K562 (cell line): Measurements from ENCODE around the gene B3GAT1. TPM values are rescaled to one million over a fixed set of nuclear protein-coding genes. Genes with fewer than 3 reads are reported as not detected.

ENCODE experiments used
- ATAC-seq: fragments of 200-7000 bp; cut with Tn5 transposase; 3 replicates; pipeline ENCODE4 v1.9.1; 2020; ENCODE audit warnings: moderate library complexity
- BruUV-seq: library from RNA; stranded (reverse); fragments of 400-500 nt; replicated peaks from 2 replicates; lab custom pipeline; 2021; lab: Mats Ljungman, UMichigan
- CTCF ChIA-PET: fragments of 300-600 bp; formaldehyde crosslinking; extraction: SDS; loops from one replicate; lab custom pipeline; 2021; ENCODE audit warnings: low intra/inter-chr PET ratio; lab: Yijun Ruan, JAX
- POLR2A ChIA-PET: fragments of 300-600, 350-650 bp; sonication (Branson Sonifier 250); formaldehyde crosslinking; extraction: SDS; loops from one replicate; lab custom pipeline; 2021; ENCODE audit warnings: antibody characterized with exemption, inconsistent platforms; lab: Yijun Ruan, JAX
- DNase-seq, 4 experiments: peaks; one replicate each; pipeline versions ENCODE4 v3.0.0 to v3.0.0-alpha.2; 2011 to 2018; ENCODE audit warnings: low spot score in 3 of 4, mixed read lengths in 3 of 4; ENCODE audit errors: extremely low read depth in 1 of 4
- FAIRE-seq: peaks from 2 replicates; lab custom pipeline; 2011; peaks lifted over from hg19 to GRCh38; lab: Jason Lieb, UNC
- H2AFZ ChIP-seq: 2 replicates; pipeline ENCODE4 v1.6.0; 2011; ENCODE audit warnings: low read depth, low read length, control low read depth, inconsistent platforms
- H3K27ac ChIP-seq: fragments of 200-600 bp; 3 replicates; pipeline ENCODE4 v1.8.0; 2011; ENCODE audit warnings: low read depth, mild to moderate bottlenecking, control low read depth, inconsistent platforms, low read length, moderate library complexity, mixed read lengths; ENCODE audit errors: extremely low read depth
- H3K27me3 ChIP-seq, 2 experiments: fragments of 300-600 bp in 1 of 2; 2 replicates in 1 of 2; 3 replicates in 1 of 2; pipeline versions ENCODE4 v1.6.0 to v1.8.0; 2011; ENCODE audit warnings: inconsistent platforms in 2 of 2, low read length in 2 of 2, mild to moderate bottlenecking in 1 of 2, mixed read lengths in 1 of 2, moderate library complexity in 1 of 2; ENCODE audit not compliant: control insufficient read depth in 2 of 2, insufficient read depth in 2 of 2
- H3K36me3 ChIP-seq: fragments of 300-600 bp; 3 replicates; pipeline ENCODE4 v1.8.0; 2011; ENCODE audit warnings: mild to moderate bottlenecking, low read length, inconsistent platforms; ENCODE audit not compliant: control insufficient read depth, insufficient read depth
- H3K4me1 ChIP-seq, 2 experiments: fragments of 200-600 bp in 1 of 2; replicated peaks in 1 of 2; 2 replicates in 1 of 2; 3 replicates in 1 of 2; pipeline versions ENCODE4 v1.5.1 to v1.8.0; 2011; ENCODE audit warnings: inconsistent platforms in 2 of 2, low read length in 2 of 2, mild to moderate bottlenecking in 1 of 2, mixed read lengths in 1 of 2, moderate library complexity in 1 of 2; ENCODE audit not compliant: control insufficient read depth in 2 of 2, insufficient read depth in 2 of 2
- H3K4me2 ChIP-seq: 2 replicates; pipeline ENCODE4 v1.6.1; 2011; ENCODE audit warnings: low read length, control low read depth, inconsistent platforms, mixed read lengths; ENCODE audit not compliant: insufficient read depth
- H3K4me3 ChIP-seq: fragments of 200-600 bp; sonication (generic), shearing (Covaris generic); 2 replicates; pipeline ENCODE4 v1.5.1; 2016; ENCODE audit warnings: control low read depth, inconsistent platforms
- H3K79me2 ChIP-seq: fragments of 200-600 bp; 3 replicates; pipeline ENCODE4 v1.8.0; 2011; ENCODE audit warnings: low read length, inconsistent platforms; ENCODE audit not compliant: control insufficient read depth, insufficient read depth
- H3K9ac ChIP-seq, 2 experiments: 2 replicates each; pipeline versions ENCODE4 v1.6.0 to v1.6.1; 2011; ENCODE audit warnings: low read depth in 2 of 2, low read length in 2 of 2, control low read depth in 1 of 2, inconsistent platforms in 1 of 2, mild to moderate bottlenecking in 1 of 2, mixed read lengths in 1 of 2; ENCODE audit not compliant: insufficient read depth in 1 of 2
- H3K9me1 ChIP-seq: one replicate; pipeline ENCODE4 v1.6.0; 2011; ENCODE audit warnings: inconsistent platforms, mild to moderate bottlenecking, low read length, moderate library complexity; ENCODE audit not compliant: control insufficient read depth, insufficient read depth
- H3K9me3 ChIP-seq: replicated peaks from 2 replicates; pipeline ENCODE4 v1.5.1; 2011; ENCODE audit warnings: low read depth, low read length, inconsistent platforms; ENCODE audit not compliant: control insufficient read depth, insufficient read depth
- H4K20me1 ChIP-seq: replicated peaks from 2 replicates; pipeline ENCODE4 v1.6.1; 2011; ENCODE audit warnings: low read length, inconsistent platforms, mixed read lengths; ENCODE audit not compliant: control insufficient read depth, insufficient read depth
- BRD4 ChIP-seq: fragments of 200-600 bp; sonication (generic); IDR thresholded peaks from 2 replicates; pipeline ENCODE4 v1.6.1; 2017; ENCODE audit warnings: inconsistent platforms
- CBX3 ChIP-seq, 2 experiments: IDR thresholded peaks; 1 replicate in 1 of 2; 2 replicates in 1 of 2; pipeline ENCODE4 v1.6.1; 2012; ENCODE audit warnings: inconsistent platforms in 2 of 2, low read length in 2 of 2, borderline replicate concordance in 1 of 2, control low read depth in 1 of 2
- FOXA1 ChIP-seq: fragments of 450-650 bp; IDR thresholded peaks from 2 replicates; pipeline ENCODE4 v1.6.1; 2016; ENCODE audit warnings: mild to moderate bottlenecking, borderline replicate concordance
- KLF16 ChIP-seq: IDR thresholded peaks from 2 replicates; pipeline ENCODE4 v1.6.1; 2016; ENCODE audit warnings: antibody characterized with exemption
- PHF20 ChIP-seq: fragments of 450-650 bp; IDR thresholded peaks from 2 replicates; pipeline ENCODE4 v1.6.1; 2018; ENCODE audit not compliant: partially characterized antibody
- SAFB2 ChIP-seq: fragments of 200-400 bp; formaldehyde crosslinking; IDR thresholded peaks from 2 replicates; pipeline ENCODE4 v1.6.1; 2018; ENCODE audit warnings: borderline replicate concordance, low read length, low read depth, moderate library complexity; ENCODE audit not compliant: severe bottlenecking
- SAP30 ChIP-seq: fragments of 200-600 bp; sonication (generic); IDR thresholded peaks from 2 replicates; pipeline ENCODE4 v1.6.1; 2012; ENCODE audit warnings: borderline replicate concordance, low read depth, mild to moderate bottlenecking, moderate library complexity, low read length, control low read depth, inconsistent platforms; ENCODE audit not compliant: insufficient read depth, poor library complexity, severe bottlenecking
- ZNF253 ChIP-seq: fragments of 250-450 bp; sonication (Bioruptor Pico); conservative IDR thresholded peaks from 2 replicates; pipeline ENCODE4 v1.6.1; 2021; ENCODE audit warnings: mild to moderate bottlenecking
- ZNF384 ChIP-seq: IDR thresholded peaks from 2 replicates; pipeline ENCODE4 v1.6.1; 2012; ENCODE audit warnings: low read depth, low read length, improper control_type of control experiment
- ZZZ3 ChIP-seq: fragments of 450-650 bp; IDR thresholded peaks from 2 replicates; pipeline ENCODE4 v1.6.1; 2016; ENCODE audit warnings: antibody characterized with exemption, mild to moderate bottlenecking, moderate library complexity
- WGBS: fragments of 100-300 bp; shearing (Covaris generic); methylation state at CpG from one replicate; pipeline ENCODE4 v1.1.6; 2016; ENCODE audit warnings: low coverage, mixed read lengths; ENCODE audit not compliant: insufficient coverage; ENCODE audit errors: missing lambda C conversion rate; 5-methylcytosine and 5-hydroxymethylcytosine counted together
- in situ Hi-C: fragments of 300-500 bp; cut with MboI; formaldehyde crosslinking; loops from 4 replicates; pipeline ENCODE4 v1.15.0; 2018; ENCODE audit warnings: inconsistent platforms, mixed read lengths
- intact Hi-C: fragments of 100-400 bp; cut with micrococcal nuclease; formaldehyde crosslinking; loops from 2 replicates; pipeline ENCODE4 v1.14.2; 2022
- polyA plus RNA-seq, 8 experiments: library from polyadenylated mRNA; depleted of rRNA in 4 of 8; stranded (reverse) in 5 of 8; unstranded in 3 of 8; fragments of >200 nt; fragmentation: Nextera tagmentation in 2 of 8; fragmentation: Illumina TruSeq in 1 of 8; extraction: Ambion mirVana in 2 of 8; extraction: Trizol in 1 of 8; gene quantifications; 2 replicates each; pipeline versions ENCODE4 v1.2.1 to v1.2.3, GENCODE V29; 2011 to 2014; ENCODE audit warnings: inconsistent platforms in 1 of 8, missing spikeins in 1 of 8
- total RNA-seq, 7 experiments: library from RNA; depleted of rRNA in 6 of 7; stranded (reverse); fragments of >200 nt in 6 of 7; fragmentation: Illumina TruSeq in 2 of 7; extraction: Trizol in 2 of 7; gene quantifications; 2 replicates each; pipeline versions ENCODE4 v1.2.1 to v1.2.3, GENCODE V29; 2011 to 2021; ENCODE audit warnings: low replicate concordance in 1 of 7
- TF ChIP-seq, protein P1 (sequence below): sonication (generic); formaldehyde crosslinking; IDR thresholded peaks from 2 replicates; pipeline ENCODE4 v1.8.1; 2022; ENCODE audit warnings: missing genetic modification reagents
- TF ChIP-seq, protein P2 (sequence below): sonication (generic); formaldehyde crosslinking; IDR thresholded peaks from 2 replicates; pipeline ENCODE4 v1.9.0; 2022; ENCODE audit warnings: mild to moderate bottlenecking, missing genetic modification reagents

The B3GAT1 gene
- total and polyA plus RNA-seq, 9 of the 15 experiments (the other 6 are each of a cell fraction or from before 2014, with no cell fraction given): 0.01 to 0.53 (median 0.14) TPM; not detected in 1

DNA sequence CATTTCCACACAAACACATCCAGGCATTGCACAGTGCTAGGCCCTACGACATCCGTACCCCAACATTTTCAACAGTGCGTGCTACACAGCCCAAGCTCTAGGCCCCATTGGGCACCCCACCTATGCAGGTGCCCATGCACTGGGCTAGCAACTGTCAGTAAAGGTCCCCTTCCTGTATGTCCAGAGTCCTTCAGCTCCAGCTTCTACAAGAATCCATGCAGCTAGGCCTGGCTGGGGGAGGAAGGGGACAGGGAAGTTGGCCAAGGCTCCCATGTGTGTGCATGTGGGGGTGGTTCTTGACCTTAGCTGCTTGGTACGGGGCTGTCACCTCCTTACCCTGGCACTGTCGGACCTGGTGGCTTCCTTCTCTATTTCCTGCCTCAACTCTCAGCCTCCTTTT lies 1.3 kb downstream of the B3GAT1 start:
- H3K9me1 ChIP-seq: no peaks in the 10 kb centered on the region
- WGBS: 2% methylated on average over 5 of the region's 5 CpGs
- intact Hi-C loops: no loop called here
- DNase-seq: no peak
- FAIRE-seq: no peak
- H4K20me1 ChIP-seq: peaks cover 8% of the 10 kb centered on the region
- in situ Hi-C loops: no loop called here
- TF ChIP-seq BRD4: no peak
- no peak for TF ChIP-seq ZNF253
- no peak for TF ChIP-seq SAFB2
- no peak for TF ChIP-seq SAP30
- no peak for TF ChIP-seq ZZZ3
- no peak for TF ChIP-seq FOXA1
- TF ChIP-seq, protein P1, sequence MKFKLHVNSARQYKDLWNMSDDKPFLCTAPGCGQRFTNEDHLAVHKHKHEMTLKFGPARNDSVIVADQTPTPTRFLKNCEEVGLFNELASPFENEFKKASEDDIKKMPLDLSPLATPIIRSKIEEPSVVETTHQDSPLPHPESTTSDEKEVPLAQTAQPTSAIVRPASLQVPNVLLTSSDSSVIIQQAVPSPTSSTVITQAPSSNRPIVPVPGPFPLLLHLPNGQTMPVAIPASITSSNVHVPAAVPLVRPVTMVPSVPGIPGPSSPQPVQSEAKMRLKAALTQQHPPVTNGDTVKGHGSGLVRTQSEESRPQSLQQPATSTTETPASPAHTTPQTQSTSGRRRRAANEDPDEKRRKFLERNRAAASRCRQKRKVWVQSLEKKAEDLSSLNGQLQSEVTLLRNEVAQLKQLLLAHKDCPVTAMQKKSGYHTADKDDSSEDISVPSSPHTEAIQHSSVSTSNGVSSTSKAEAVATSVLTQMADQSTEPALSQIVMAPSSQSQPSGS: no peak
- no peak for TF ChIP-seq PHF20
- TF ChIP-seq KLF16: no peak
- TF ChIP-seq, protein P2, sequence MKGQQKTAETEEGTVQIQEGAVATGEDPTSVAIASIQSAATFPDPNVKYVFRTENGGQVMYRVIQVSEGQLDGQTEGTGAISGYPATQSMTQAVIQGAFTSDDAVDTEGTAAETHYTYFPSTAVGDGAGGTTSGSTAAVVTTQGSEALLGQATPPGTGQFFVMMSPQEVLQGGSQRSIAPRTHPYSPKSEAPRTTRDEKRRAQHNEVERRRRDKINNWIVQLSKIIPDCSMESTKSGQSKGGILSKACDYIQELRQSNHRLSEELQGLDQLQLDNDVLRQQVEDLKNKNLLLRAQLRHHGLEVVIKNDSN (CRISPR knock-in tag): no peak
- no peak for TF ChIP-seq CBX3 (IDR thresholded peaks at IDR 0.05; ENCODE audit: borderline replicate concordance in 1 of 2, low read length in 2 of 2)
- no peak for TF ChIP-seq ZNF384
- H3K4me1 ChIP-seq: peaks cover 0 to 9% of the 10 kb centered on the region in 2 experiments; a peak in 1 of 5 replicates
- H3K36me3 ChIP-seq: no peaks in the 10 kb centered on the region
- no peak overlapping the region for H3K27ac ChIP-seq
- H3K9ac ChIP-seq: no peak overlapping the region
- BruUV-seq: no TSS peak
- CTCF ChIA-PET: no interaction called here
- H3K4me3 ChIP-seq: no peak overlapping the region
- POLR2A ChIA-PET: no interaction called here
- H3K4me2 ChIP-seq: no peak overlapping the region
- no peaks in the 10 kb centered on the region for H3K9me3 ChIP-seq
- no peak for ATAC-seq
- H3K79me2 ChIP-seq: no peaks in the 10 kb centered on the region
- no peak overlapping the region for H2AFZ ChIP-seq
- peaks cover 15 to 47% of the 10 kb centered on the region in 2 experiments for H3K27me3 ChIP-seq
